HepG2 (cell line): ENCODE data around the gene RABL2A. TPM values are rescaled to one million over a fixed set of nuclear protein-coding genes. Genes with fewer than 3 reads are reported as not detected.
"Not testable (repeated sequence)": the region's sequence is repeated elsewhere in the genome, so short reads cannot be mapped to it uniquely, and the experiment has no call there.

Experiments
- ATAC-seq: fragments of 200-7000 bp; cut with Tn5 transposase; 3 replicates; pipeline ENCODE4 v1.9.1; 2020; ENCODE audit warnings: mild to moderate bottlenecking, moderate library complexity
- BruUV-seq: library from RNA; stranded (reverse); fragments of 400-500 nt; replicated peaks from 2 replicates; lab custom pipeline; 2021; lab: Mats Ljungman, UMichigan
- CTCF ChIA-PET: fragments of 300-600 bp; formaldehyde crosslinking; extraction: SDS; loops from one replicate; lab custom pipeline; 2021; ENCODE audit warnings: low total read pairs, inconsistent platforms, low intra/inter-chr PET ratio; lab: Yijun Ruan, JAX
- POLR2A ChIA-PET: fragments of 350-600 bp; sonication (Branson Sonifier 250); formaldehyde crosslinking; loops from one replicate; lab custom pipeline; 2020; ENCODE audit warnings: antibody characterized with exemption, inconsistent platforms; lab: Yijun Ruan, JAX
- DNase-seq: peaks from one replicate; pipeline ENCODE4 v3.0.0-alpha.2; 2015; ENCODE audit warnings: low spot score
- FAIRE-seq: peaks from 3 replicates; lab custom pipeline; 2011; peaks lifted over from hg19 to GRCh38; lab: Jason Lieb, UNC
- H2AFZ ChIP-seq: one replicate; pipeline ENCODE4 v1.6.1; 2011; ENCODE audit warnings: low read length, inconsistent platforms
- H3K27ac ChIP-seq: fragments of 300-600 bp; 3 replicates; pipeline ENCODE4 v1.8.0; 2011; ENCODE audit warnings: mixed run types, mild to moderate bottlenecking, mixed read lengths, low read length, inconsistent platforms; ENCODE audit not compliant: insufficient read depth; ENCODE audit errors: extremely low read length
- H3K27me3 ChIP-seq, 2 experiments: fragments of 200-600 bp in 1 of 2; 2 replicates in 1 of 2; 3 replicates in 1 of 2; pipeline versions ENCODE4 v1.6.0 to v1.8.0; 2011; ENCODE audit warnings: low read length in 2 of 2, mild to moderate bottlenecking in 2 of 2, moderate library complexity in 2 of 2, inconsistent platforms in 1 of 2; ENCODE audit not compliant: insufficient read depth in 2 of 2, control insufficient read depth in 1 of 2
- H3K36me3 ChIP-seq, 2 experiments: fragments of 200-600 bp in 1 of 2; replicated peaks in 1 of 2; 2 replicates in 1 of 2; 3 replicates in 1 of 2; pipeline versions ENCODE4 v1.5.1 to v1.8.0; 2011; ENCODE audit warnings: low read length in 2 of 2, inconsistent platforms in 1 of 2; ENCODE audit not compliant: insufficient read depth in 2 of 2, control insufficient read depth in 1 of 2
- H3K4me1 ChIP-seq: 2 replicates; pipeline ENCODE4 v1.5.1; 2012; ENCODE audit warnings: low read length, inconsistent platforms; ENCODE audit not compliant: insufficient read depth
- H3K4me2 ChIP-seq: 2 replicates; pipeline ENCODE4 v1.6.0; 2011; ENCODE audit warnings: low read depth, low read length, inconsistent platforms
- H3K4me3 ChIP-seq, 3 experiments: fragments of 200-600 bp in 1 of 3; sonication (generic), shearing (Covaris generic) in 1 of 3; replicated peaks in 1 of 3; 2 replicates each; pipeline ENCODE4 v1.5.1; 2011 to 2016; ENCODE audit warnings: low read length in 3 of 3, inconsistent platforms in 2 of 3, low read depth in 2 of 3, mild to moderate bottlenecking in 2 of 3, control low read depth in 1 of 3, mixed read lengths in 1 of 3; ENCODE audit not compliant: insufficient read depth in 1 of 3
- H3K79me2 ChIP-seq: one replicate; pipeline ENCODE4 v1.6.1; 2011; ENCODE audit warnings: low read length, inconsistent platforms; ENCODE audit not compliant: insufficient read depth
- H3K9ac ChIP-seq: 2 replicates; pipeline ENCODE4 v1.6.0; 2011; ENCODE audit warnings: mild to moderate bottlenecking, low read depth, low read length, inconsistent platforms; ENCODE audit not compliant: insufficient read depth
- H3K9me3 ChIP-seq: 2 replicates; pipeline ENCODE4 v1.5.1; 2012; ENCODE audit warnings: mild to moderate bottlenecking, low read length
- H4K20me1 ChIP-seq: 2 replicates; pipeline ENCODE4 v1.6.0; 2011; ENCODE audit warnings: inconsistent platforms, mild to moderate bottlenecking, low read length, moderate library complexity; ENCODE audit not compliant: insufficient read depth
- GFI1 ChIP-seq: sonication (generic); formaldehyde crosslinking; IDR thresholded peaks from 2 replicates; pipeline ENCODE4 v1.5.0; 2020; ENCODE audit warnings: missing genetic modification reagents, mild to moderate bottlenecking, borderline replicate concordance
- HNRNPH1 ChIP-seq: fragments of 200-400 bp; formaldehyde crosslinking; optimal IDR thresholded peaks from 2 replicates; pipeline ENCODE3; 2017; ENCODE audit warnings: mild to moderate bottlenecking, low read depth, low read length
- TBX3 ChIP-seq: fragments of 450-650 bp; IDR thresholded peaks from 2 replicates; pipeline ENCODE4 v1.6.1; 2017; ENCODE audit warnings: antibody characterized with exemption, mild to moderate bottlenecking, inconsistent platforms, borderline replicate concordance
- ZBTB10 ChIP-seq: sonication (generic); formaldehyde crosslinking; IDR thresholded peaks from 2 replicates; pipeline ENCODE4 v1.4.0; 2020; ENCODE audit warnings: missing genetic modification reagents, borderline replicate concordance
- ZNF142 ChIP-seq: sonication (generic); formaldehyde crosslinking; IDR thresholded peaks from 2 replicates; pipeline ENCODE4 v1.4.0; 2020; ENCODE audit warnings: missing genetic modification reagents
- ZNF282 ChIP-seq: fragments of 450-650 bp; IDR thresholded peaks from 2 replicates; pipeline ENCODE4 v1.6.1; 2018; ENCODE audit not compliant: partially characterized antibody
- WGBS: methylation state at CpG from one replicate; pipeline ENCODE4 v1.1.6; 2017; ENCODE audit warnings: low lambda C conversion rate; 5-methylcytosine and 5-hydroxymethylcytosine counted together
- in situ Hi-C: cut with HindIII; loops from 2 replicates; pipeline ENCODE4 v1.10.0; 2017; ENCODE audit warnings: low pct_unique_long_range_greater_than_20kb; ENCODE audit not compliant: extremely low pct_ligation_motif_present
- intact Hi-C: fragments of 100-400 bp; cut with micrococcal nuclease; formaldehyde crosslinking; loops from one replicate; pipeline ENCODE4 v1.10.0; 2022; ENCODE audit not compliant: unreplicated experiment
- polyA plus RNA-seq, 8 experiments: library from polyadenylated mRNA; depleted of rRNA in 3 of 8; stranded (reverse) in 7 of 8; unstranded in 1 of 8; fragments of >200 nt; fragmentation: Illumina TruSeq in 4 of 8; extraction: Trizol in 4 of 8; gene quantifications; 2 replicates each; pipeline versions ENCODE4 v1.2.1 to v1.2.3, GENCODE V29; 2011 to 2016; ENCODE audit warnings: low read depth in 4 of 8, missing spikeins in 1 of 8, mixed read lengths in 1 of 8; ENCODE audit not compliant: insufficient read depth in 1 of 8
- total RNA-seq, 5 experiments: library from RNA; depleted of rRNA; stranded (reverse); fragments of >200 nt; fragmentation: Illumina TruSeq; extraction: Trizol; gene quantifications; 2 replicates each; pipeline ENCODE4 v1.2.3, GENCODE V29; 2016; ENCODE audit warnings: low read depth in 1 of 5
- TF ChIP-seq, protein P1 (sequence below): sonication (generic); formaldehyde crosslinking; IDR thresholded peaks from 2 replicates; pipeline ENCODE4 v1.4.0; 2020; ENCODE audit warnings: missing genetic modification reagents, mild to moderate bottlenecking, borderline replicate concordance

The RABL2A gene
- total and polyA plus RNA-seq, 2 of the 13 experiments (the other 11 are each of a cell fraction or from before 2014, with no cell fraction given) = 9.6 to 13.4 TPM

DNA sequence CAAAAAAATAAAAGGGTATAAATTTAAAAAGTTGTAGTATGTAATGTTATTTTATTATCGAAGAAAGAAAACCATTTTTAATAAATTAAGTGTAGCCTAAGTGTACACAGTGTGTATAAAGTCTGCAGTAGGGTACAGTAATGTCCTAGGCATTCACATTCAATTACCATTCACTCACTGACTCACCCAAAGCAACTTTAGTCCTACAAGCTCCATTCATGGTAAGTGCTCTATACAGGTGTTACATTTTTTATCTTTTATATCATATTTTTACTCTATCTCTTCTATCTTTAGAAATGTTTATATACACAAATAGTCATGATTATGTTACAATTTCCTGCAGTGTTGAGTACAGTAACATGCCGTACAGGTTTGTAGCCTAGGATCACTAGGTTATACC is 59.5 kb downstream of the RABL2A start (continued):
- TF ChIP-seq, protein P1, sequence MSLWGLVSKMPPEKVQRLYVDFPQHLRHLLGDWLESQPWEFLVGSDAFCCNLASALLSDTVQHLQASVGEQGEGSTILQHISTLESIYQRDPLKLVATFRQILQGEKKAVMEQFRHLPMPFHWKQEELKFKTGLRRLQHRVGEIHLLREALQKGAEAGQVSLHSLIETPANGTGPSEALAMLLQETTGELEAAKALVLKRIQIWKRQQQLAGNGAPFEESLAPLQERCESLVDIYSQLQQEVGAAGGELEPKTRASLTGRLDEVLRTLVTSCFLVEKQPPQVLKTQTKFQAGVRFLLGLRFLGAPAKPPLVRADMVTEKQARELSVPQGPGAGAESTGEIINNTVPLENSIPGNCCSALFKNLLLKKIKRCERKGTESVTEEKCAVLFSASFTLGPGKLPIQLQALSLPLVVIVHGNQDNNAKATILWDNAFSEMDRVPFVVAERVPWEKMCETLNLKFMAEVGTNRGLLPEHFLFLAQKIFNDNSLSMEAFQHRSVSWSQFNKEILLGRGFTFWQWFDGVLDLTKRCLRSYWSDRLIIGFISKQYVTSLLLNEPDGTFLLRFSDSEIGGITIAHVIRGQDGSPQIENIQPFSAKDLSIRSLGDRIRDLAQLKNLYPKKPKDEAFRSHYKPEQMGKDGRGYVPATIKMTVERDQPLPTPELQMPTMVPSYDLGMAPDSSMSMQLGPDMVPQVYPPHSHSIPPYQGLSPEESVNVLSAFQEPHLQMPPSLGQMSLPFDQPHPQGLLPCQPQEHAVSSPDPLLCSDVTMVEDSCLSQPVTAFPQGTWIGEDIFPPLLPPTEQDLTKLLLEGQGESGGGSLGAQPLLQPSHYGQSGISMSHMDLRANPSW (CRISPR knock-in tag) = no peak
- TF ChIP-seq TBX3 (no peak), ZNF282 (no peak), HNRNPH1 (no peak), ZNF142 (CRISPR knock-in tag) (no peak), GFI1 (no peak), ZBTB10 (CRISPR knock-in tag) (no peak)

DNA sequence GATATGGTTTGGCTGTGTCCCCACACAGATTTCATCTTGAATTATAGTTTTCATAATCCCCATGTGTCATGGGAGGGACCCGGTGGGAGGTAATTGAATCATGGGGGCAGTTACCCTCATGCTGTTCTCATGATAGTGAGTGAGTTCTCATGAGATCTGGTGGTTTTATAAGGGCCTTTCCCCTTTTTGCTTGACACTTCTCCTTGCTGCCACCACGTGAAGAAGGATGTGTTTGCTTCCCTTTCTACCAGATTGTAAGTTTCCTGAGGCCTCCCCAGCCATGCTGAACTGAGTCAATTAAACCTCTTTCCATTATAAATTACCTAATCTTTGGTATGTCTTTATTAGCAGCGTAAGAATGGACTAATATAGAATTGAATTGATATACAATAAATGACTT is 63.8 kb downstream of the RABL2A start:
- in situ Hi-C loops, intact Hi-C loops, FAIRE-seq, H3K27me3 ChIP-seq, CTCF ChIA-PET, H3K79me2 ChIP-seq, H3K4me1 ChIP-seq, H2AFZ ChIP-seq, H3K36me3 ChIP-seq, H3K4me2 ChIP-seq, H4K20me1 ChIP-seq, BruUV-seq, ATAC-seq, H3K9me3 ChIP-seq, H3K4me3 ChIP-seq, H3K27ac ChIP-seq, H3K9ac ChIP-seq, POLR2A ChIA-PET, DNase-seq: not testable (repeated sequence)
- 22% methylated on average over 3 of the region's 3 CpGs for WGBS
